Retinal pigment epithelial cell (primary cell): ENCODE data around the gene NSMCE3.

Experiments used
- DNase-seq: peaks from one replicate; pipeline ENCODE4 v3.0.0-alpha.2; 2010; ENCODE audit warnings: low read depth
- H3K4me3 ChIP-seq: 2 replicates; pipeline ENCODE4 v1.5.1; 2011; ENCODE audit warnings: mild to moderate bottlenecking, low read length, control low read depth, moderate library complexity
- CTCF ChIP-seq: conservative IDR thresholded peaks from 2 replicates; pipeline ENCODE4 v1.5.1; 2011; ENCODE audit warnings: low read depth, low read length, control low read depth, inconsistent platforms

Gene NSMCE3

GRCh38 chr15:29270976-29271375, 1.4 kb upstream of the NSMCE3 start:
- no peak for TF ChIP-seq CTCF
- H3K4me3 ChIP-seq: no peak overlapping the region
- no peak for DNase-seq

GRCh38 chr15:29270169-29270955, 740 bp upstream of the NSMCE3 start:
- H3K4me3 ChIP-seq: peak overlapping the region; percentile 91
- TF ChIP-seq CTCF: no peak
- DNase-seq: peak; percentile 21

- no peak for DNase-seq
- H3K4me3 ChIP-seq: peak overlapping the region; percentile 91
- TF ChIP-seq CTCF: no peak
These were observed 727 bp downstream of the NSMCE3 start for GRCh38 chr15:29268706-29269484.

- H3K4me3 ChIP-seq: no peak overlapping the region
- TF ChIP-seq CTCF: no peak
- no peak for DNase-seq
These were observed 3.5 kb downstream of the NSMCE3 start for GRCh38 chr15:29266052-29266582.

GRCh38 chr15:29263289-29263688, 6.3 kb downstream of the NSMCE3 start:
- no peak for DNase-seq
- no peak for TF ChIP-seq CTCF
- H3K4me3 ChIP-seq: no peak overlapping the region

GRCh38 chr15:29262738-29263137, 6.9 kb downstream of the NSMCE3 start:
- H3K4me3 ChIP-seq: no peak overlapping the region
- DNase-seq: no peak
- no peak for TF ChIP-seq CTCF
